SK-N-DZ (cell line): ENCODE results near the gene ARHGAP44.
A peak's percentile ranks its signal among the peaks of the same experiment; 100 is the strongest.

ENCODE experiments used
- DNase-seq: peaks from one replicate; pipeline ENCODE4 v3.0.0-alpha.2; 2015; ENCODE audit warnings: low spot score

Gene ARHGAP44

GRCh38 chr17:12994341-12995074, 205.2 kb downstream of the ARHGAP44 start:
- no peak for DNase-seq

- no peak for DNase-seq
Measured at GRCh38 chr17:12995106-12995895, 206.0 kb downstream of the ARHGAP44 start.

- no peak for DNase-seq
Measured at GRCh38 chr17:12995896-12996295, 206.6 kb downstream of the ARHGAP44 start.

GRCh38 chr17:12996357-12996756, 207.1 kb downstream of the ARHGAP44 start:
- no peak for DNase-seq

GRCh38 chr17:12996941-12997340, 207.6 kb downstream of the ARHGAP44 start:
- DNase-seq, result no peak

GRCh38 chr17:12998461-12998860, 209.2 kb downstream of the ARHGAP44 start:
- no peak for DNase-seq

- no peak for DNase-seq
Measured at GRCh38 chr17:12998874-12999273, 209.6 kb downstream of the ARHGAP44 start.

GRCh38 chr17:13000561-13000960, 211.3 kb downstream of the ARHGAP44 start:
- DNase-seq, result no peak

GRCh38 chr17:13001991-13002615, 212.8 kb downstream of the ARHGAP44 start:
- no peak for DNase-seq

- peak; percentile 68 for DNase-seq
Measured at GRCh38 chr17:13002761-13003453, 213.6 kb downstream of the ARHGAP44 start.

GRCh38 chr17:13003454-13003851, 214.2 kb downstream of the ARHGAP44 start:
- DNase-seq, result no peak

GRCh38 chr17:13003927-13004326, 214.6 kb downstream of the ARHGAP44 start:
- DNase-seq, result no peak

- no peak for DNase-seq
Measured at GRCh38 chr17:13004336-13004735, 215.0 kb downstream of the ARHGAP44 start.

- DNase-seq, result no peak
Measured at GRCh38 chr17:13005530-13005929, 216.2 kb downstream of the ARHGAP44 start.

GRCh38 chr17:13008461-13008860, 219.2 kb downstream of the ARHGAP44 start:
- DNase-seq, result no peak

- no peak for DNase-seq
Measured at GRCh38 chr17:13010959-13011358, 221.7 kb downstream of the ARHGAP44 start.

- no peak for DNase-seq
Measured at GRCh38 chr17:13014801-13015200, 225.5 kb downstream of the ARHGAP44 start.

- no peak for DNase-seq
Measured at GRCh38 chr17:13016881-13017654, 227.8 kb downstream of the ARHGAP44 start.

- peak; percentile 99 for DNase-seq
Measured at GRCh38 chr17:13017655-13018459, 228.6 kb downstream of the ARHGAP44 start, which contains the start of gene ELAC2. Gene ELAC2 (minus strand): TSS chr17:13018027. CDS start chr17:13017947, 80 bp downstream.

GRCh38 chr17:13024016-13024415, 234.7 kb downstream of the ARHGAP44 start:
- peak; percentile 68 for DNase-seq
